Small intestine (tissue), 7 donors: ENCODE data around the gene GPR37. TPM values are rescaled to one million over a fixed set of nuclear protein-coding genes. Genes with fewer than 3 reads are reported as not detected.

Experiments used
- DNase-seq, 2 donors: peaks; one replicate each; pipeline versions ENCODE4 v3.0.0 to v3.0.0-alpha.2; 2013
- FAIRE-seq: peaks from 2 replicates; lab custom pipeline; 2012; peaks lifted over from hg19 to GRCh38; lab: Jason Lieb, UNC
- H3K27ac ChIP-seq, 3 donors: one replicate each; pipeline ENCODE4 v1.5.1; 2013; ENCODE audit warnings: low read length in 2 of 3, mild to moderate bottlenecking in 2 of 3, control low read depth in 1 of 3, inconsistent platforms in 1 of 3, low read depth in 1 of 3, moderate library complexity in 1 of 3
- H3K27me3 ChIP-seq, 3 donors: one replicate each; pipeline ENCODE4 v1.6.1; 2013; ENCODE audit warnings: low read length in 3 of 3, inconsistent platforms in 1 of 3; ENCODE audit not compliant: control insufficient read depth in 3 of 3, insufficient read depth in 3 of 3
- H3K36me3 ChIP-seq, 3 donors: one replicate each; pipeline ENCODE4 v1.6.1; 2013; ENCODE audit warnings: low read length in 3 of 3, inconsistent platforms in 1 of 3, low read depth in 1 of 3, mild to moderate bottlenecking in 1 of 3, moderate library complexity in 1 of 3; ENCODE audit not compliant: control insufficient read depth in 3 of 3, insufficient read depth in 2 of 3
- H3K4me1 ChIP-seq, 3 donors: one replicate each; pipeline ENCODE4 v1.6.1; 2013; ENCODE audit warnings: low read length in 2 of 3, inconsistent platforms in 1 of 3, low read depth in 1 of 3, mild to moderate bottlenecking in 1 of 3, moderate library complexity in 1 of 3; ENCODE audit not compliant: control insufficient read depth in 3 of 3, insufficient read depth in 2 of 3
- H3K4me3 ChIP-seq, 3 donors: one replicate each; pipeline ENCODE4 v1.5.1; 2013; ENCODE audit warnings: low read length in 3 of 3, control low read depth in 1 of 3, inconsistent platforms in 1 of 3, low read depth in 1 of 3, mild to moderate bottlenecking in 1 of 3, moderate library complexity in 1 of 3
- H3K9me3 ChIP-seq, 2 donors: one replicate each; pipeline ENCODE4 v1.6.1; 2013; ENCODE audit warnings: low read depth in 1 of 2, low read length in 1 of 2; ENCODE audit not compliant: control insufficient read depth in 2 of 2, insufficient read depth in 1 of 2
- WGBS, 3 donors: extraction: QIAGEN DNeasy Blood & Tissue Kit; methylation state at CpG; one replicate each; pipeline ENCODE4 v1.1.7; 2013; 5-methylcytosine and 5-hydroxymethylcytosine counted together
- polyA plus RNA-seq, 4 donors: library from polyadenylated mRNA; stranded (reverse) in 3 of 4; unstranded in 1 of 4; fragments of 200-250 nt in 3 of 4; fragments of 120-200 nt in 1 of 4; gene quantifications; one replicate each; pipeline versions ENCODE4 v1.2.1 to v1.2.3, GENCODE V29; 2013
- donor health status: healthy with polysubstance abuse.
- donor health status: control.
- donor health status: control.
- donor health status: Bipolar disorder and iron deficiency.
- donor health status: healthy.

Gene GPR37
- polyA plus RNA-seq, 4 donors: 0.40 to 1.4 TPM; not detected in 2

DNA sequence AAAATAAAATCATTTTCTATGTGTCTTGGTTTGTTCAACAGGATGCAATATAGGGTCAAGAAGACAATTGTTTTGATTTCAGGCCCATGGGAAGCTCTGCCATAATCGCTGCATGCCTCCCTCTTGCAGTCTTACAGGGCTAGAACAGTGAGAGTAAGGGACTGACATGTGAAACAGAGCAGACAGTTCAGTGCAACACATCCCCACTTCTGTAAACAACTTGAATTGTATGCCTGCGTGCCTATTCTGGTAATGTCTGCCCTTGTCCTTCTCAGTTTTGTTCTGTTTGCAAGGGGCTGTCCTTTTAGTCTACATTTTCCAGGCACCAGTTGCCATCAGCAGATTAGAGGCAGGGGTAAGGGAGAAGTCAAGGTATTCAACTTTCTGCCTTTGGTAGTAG is 34.8 kb upstream of the GPR37 start:
- no peaks in the 10 kb centered on the region for H3K4me1 ChIP-seq
- H3K9me3 ChIP-seq: no peaks in the 10 kb centered on the region
- no peaks in the 10 kb centered on the region for H3K36me3 ChIP-seq
- no peak for DNase-seq
- H3K27me3 ChIP-seq: no peaks in the 10 kb centered on the region
- no peak for FAIRE-seq
- H3K4me3 ChIP-seq: no peak overlapping the region
- no peak overlapping the region for H3K27ac ChIP-seq
- WGBS, 3 donors: 42 to 76% (median 60%) methylated on average over 2 of the region's 2 CpGs

- DNase-seq: peak in 1 of 2 donors; percentile 6
- H3K36me3 ChIP-seq: no peaks in the 10 kb centered on the region
- no peak for FAIRE-seq
- H3K4me3 ChIP-seq: no peak overlapping the region
- H3K4me1 ChIP-seq: no peaks in the 10 kb centered on the region
- no peak overlapping the region for H3K27ac ChIP-seq
- H3K27me3 ChIP-seq: no peaks in the 10 kb centered on the region
- H3K9me3 ChIP-seq: no peaks in the 10 kb centered on the region
- 42 to 83% (median 62%) methylated on average over 6 of the region's 6 CpGs for WGBS, 3 donors
These were observed 33.9 kb upstream of the GPR37 start for GRCh38 chr7:124799448-124799847.

- FAIRE-seq: no peak
- no peaks in the 10 kb centered on the region for H3K27me3 ChIP-seq
- H3K4me3 ChIP-seq: no peak overlapping the region
- no peak overlapping the region for H3K27ac ChIP-seq
- no peaks in the 10 kb centered on the region for H3K9me3 ChIP-seq
- WGBS, 3 donors: 39 to 62% (median 55%) methylated on average over 2 of the region's 2 CpGs
- no peaks in the 10 kb centered on the region for H3K4me1 ChIP-seq
- H3K36me3 ChIP-seq: no peaks in the 10 kb centered on the region
- DNase-seq: no peak
These were observed 31.2 kb upstream of the GPR37 start for GRCh38 chr7:124796771-124797170.

- Histone ChIP-seq H3K4me1 (no peaks in the 10 kb centered on the region), H3K36me3 (no peaks in the 10 kb centered on the region), H3K9me3 (no peaks in the 10 kb centered on the region), H3K27me3 (peaks cover 0 to 2% (median 0%) of the 10 kb centered on the region in 3 donors), H3K4me3 (no peak overlapping the region), H3K27ac (no peak overlapping the region)
- WGBS, 3 donors: 65 to 86% (median 74%) methylated on average over 3 of the region's 3 CpGs
- DNase-seq (no peak), FAIRE-seq (no peak)
These were observed 27.1 kb upstream of the GPR37 start for GRCh38 chr7:124792696-124793095.

GRCh38 chr7:124792002-124792401 is 26.4 kb upstream of the GPR37 start:
- FAIRE-seq (no peak), DNase-seq (no peak)
- Histone ChIP-seq H3K4me3 (no peak overlapping the region), H3K27ac (no peak overlapping the region), H3K36me3 (no peaks in the 10 kb centered on the region), H3K27me3 (peaks cover 0 to 2% (median 0%) of the 10 kb centered on the region in 3 donors), H3K4me1 (no peaks in the 10 kb centered on the region), H3K9me3 (no peaks in the 10 kb centered on the region)

DNA sequence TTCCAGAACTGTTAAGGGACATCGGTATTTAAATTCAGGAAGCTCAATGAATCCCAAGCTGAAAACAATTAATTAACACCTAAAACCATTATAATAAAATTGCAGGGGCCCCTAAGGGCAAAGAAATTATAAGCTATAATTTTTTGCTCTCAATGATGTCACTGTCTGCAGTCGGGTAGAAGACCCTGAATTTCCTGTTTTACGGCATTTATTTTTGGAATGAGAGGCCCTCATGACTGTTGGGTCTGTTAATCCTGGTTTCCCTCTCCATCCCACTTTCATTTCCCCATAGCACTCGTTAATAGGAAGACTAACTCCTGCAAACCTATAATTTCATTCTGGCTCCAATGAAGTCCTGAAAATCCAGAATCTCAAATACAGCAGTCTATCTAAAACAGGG is 25.8 kb upstream of the GPR37 start:
- H3K4me3 ChIP-seq: no peak overlapping the region
- H3K36me3 ChIP-seq: no peaks in the 10 kb centered on the region
- H3K27me3 ChIP-seq: peaks cover 0 to 2% (median 0%) of the 10 kb centered on the region in 3 donors
- no peak for FAIRE-seq
- 62 to 69% (median 66%) methylated on average over 4 of the region's 4 CpGs for WGBS, 3 donors
- H3K4me1 ChIP-seq: no peaks in the 10 kb centered on the region
- no peak for DNase-seq
- no peaks in the 10 kb centered on the region for H3K9me3 ChIP-seq
- no peak overlapping the region for H3K27ac ChIP-seq

GRCh38 chr7:124790645-124791044 is 25.1 kb upstream of the GPR37 start:
- no peak for FAIRE-seq
- no peak overlapping the region for H3K27ac ChIP-seq

DNA sequence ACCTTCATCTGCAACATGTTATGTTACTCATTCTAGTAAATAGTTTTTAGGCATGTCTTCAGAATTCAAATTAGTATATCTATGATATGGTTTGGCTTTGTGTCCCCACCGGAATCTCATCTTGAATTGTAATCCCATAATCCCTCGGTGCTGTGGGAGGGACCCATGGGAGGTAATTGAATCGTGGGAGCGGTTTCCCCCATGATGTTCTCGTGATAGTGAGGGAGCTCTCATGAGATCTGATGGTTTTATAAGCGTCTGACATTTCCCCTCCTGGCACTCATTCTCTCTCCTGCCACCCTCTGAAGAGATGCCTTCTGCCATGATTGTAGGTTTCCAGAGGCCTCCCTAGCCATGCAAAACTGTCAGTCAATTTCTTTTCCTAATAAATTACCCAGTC is 20.4 kb upstream of the GPR37 start:
- no peak overlapping the region for H3K27ac ChIP-seq
- no peak overlapping the region for H3K4me3 ChIP-seq
- no peaks in the 10 kb centered on the region for H3K4me1 ChIP-seq
- 55 to 68% (median 66%) methylated on average over 6 of the region's 6 CpGs for WGBS, 3 donors
- H3K36me3 ChIP-seq: no peaks in the 10 kb centered on the region
- peaks cover 0 to 2% (median 1%) of the 10 kb centered on the region in 3 donors for H3K27me3 ChIP-seq
- DNase-seq: no peak
- H3K9me3 ChIP-seq: no peaks in the 10 kb centered on the region
- FAIRE-seq: no peak

More at GRCh38 chr7:124790645-124791044, 25.1 kb upstream of the GPR37 start:
- Histone ChIP-seq H3K9me3 (no peaks in the 10 kb centered on the region), H3K4me1 (no peaks in the 10 kb centered on the region), H3K36me3 (no peaks in the 10 kb centered on the region), H3K4me3 (no peak overlapping the region), H3K27me3 (peaks cover 0 to 2% (median 0%) of the 10 kb centered on the region in 3 donors)
- WGBS, 3 donors: 42 to 66% (median 48%) methylated on average over 6 of the region's 6 CpGs
- DNase-seq: no peak
